ENCODE measurements around the gene RNF148.

GRCh38 chr7:122674502-122674901 lies 28.2 kb downstream of the RNF148 start:
- no peak for TF ChIP-seq CTCF (conservative IDR thresholded peaks at IDR 0.05; ENCODE audit: low read length)
- no peak for TF ChIP-seq EZH2phosphoT487 (IDR thresholded peaks at IDR 0.05; ENCODE audit: borderline replicate concordance)

Measured in Loucy (cell line).